A549 (cell line): Measurements from ENCODE around the gene CBX3. TPM values are rescaled to one million over a fixed set of nuclear protein-coding genes. Genes with fewer than 3 reads are reported as not detected.

ENCODE experiments used
- ATAC-seq, 2 experiments: fragments of 200-7000 bp in 1 of 2; fragments of >200 bp in 1 of 2; cut with Nextera tagmentation in 1 of 2; cut with Tn5 transposase in 1 of 2; 3 replicates each; pipeline versions ENCODE4 v1.8.0 to v1.9.1; 2018 to 2020; ENCODE audit warnings: mild to moderate bottlenecking in 1 of 2, moderate library complexity in 1 of 2
- CTCF ChIA-PET: fragments of 300-600 bp; sonication (Branson Sonifier 250); formaldehyde crosslinking; extraction: SDS; loops from one replicate; lab custom pipeline; 2021; ENCODE audit warnings: antibody characterized with exemption, inconsistent platforms; lab: Yijun Ruan, JAX
- POLR2A ChIA-PET: fragments of 350-600 bp; formaldehyde crosslinking; extraction: SDS; loops from one replicate; lab custom pipeline; 2021; ENCODE audit warnings: antibody characterized with exemption, inconsistent platforms; lab: Yijun Ruan, JAX
- DNase-seq, 2 experiments: peaks; one replicate each; pipeline versions ENCODE4 v3.0.0 to v3.0.0-alpha.2; 2011 to 2016; ENCODE audit warnings: low read depth in 1 of 2, low spot score in 1 of 2
- FAIRE-seq: peaks from 2 replicates; lab custom pipeline; 2011; peaks lifted over from hg19 to GRCh38; lab: Jason Lieb, UNC
- H3K27ac ChIP-seq, 2 experiments: fragments of >200 bp; sonication (Bioruptor Twin); formaldehyde crosslinking; 3 replicates each; pipeline ENCODE4 v1.5.1; 2016 to 2017
- H3K4me1 ChIP-seq: fragments of >200 bp; sonication (Bioruptor Twin); formaldehyde crosslinking; 3 replicates; pipeline ENCODE4 v1.6.1; 2016
- H3K4me2 ChIP-seq: fragments of >200 bp; sonication (Bioruptor Twin); formaldehyde crosslinking; 3 replicates; pipeline ENCODE4 v1.6.1; 2016
- H3K4me3 ChIP-seq: fragments of >200 bp; sonication (Bioruptor Twin); formaldehyde crosslinking; 3 replicates; pipeline ENCODE4 v1.5.1; 2016
- H3K9me3 ChIP-seq: fragments of >200 bp; sonication (Bioruptor Twin); formaldehyde crosslinking; 3 replicates; pipeline ENCODE4 v1.6.1; 2016
- BHLHE40 ChIP-seq: IDR thresholded peaks from 2 replicates; pipeline ENCODE4 v1.6.1; 2012; ENCODE audit warnings: low read depth, low read length, inconsistent platforms
- CBX2 ChIP-seq: fragments of 200-600 bp; sonication (generic); IDR thresholded peaks from 2 replicates; pipeline ENCODE4 v1.6.1; 2016; ENCODE audit warnings: low read depth, mild to moderate bottlenecking, borderline replicate concordance
- CBX8 ChIP-seq: fragments of 200-600 bp; sonication (generic); IDR thresholded peaks from 2 replicates; pipeline ENCODE4 v1.6.1; 2016
- CTCF ChIP-seq: fragments of >200 bp; sonication (Bioruptor Twin); formaldehyde crosslinking; IDR thresholded peaks from 3 replicates; pipeline ENCODE4 v1.5.1; 2016
- E2F6 ChIP-seq: IDR thresholded peaks from 2 replicates; pipeline ENCODE4 v1.6.1; 2012; ENCODE audit warnings: low read depth, borderline replicate concordance
- ELK1 ChIP-seq: fragments of 150-350 bp; IDR thresholded peaks from 2 replicates; pipeline ENCODE4 v1.6.1; 2014; ENCODE audit warnings: low read depth, mild to moderate bottlenecking, low read length
- EP300 ChIP-seq, 2 experiments: fragments of >200 bp; sonication (Bioruptor Twin); formaldehyde crosslinking; IDR thresholded peaks; 2 replicates in 1 of 2; 3 replicates in 1 of 2; pipeline ENCODE4 v1.6.1; 2016 to 2017
- FOSB ChIP-seq: fragments of 250-450 bp; sonication (Bioruptor Pico); IDR thresholded peaks from 2 replicates; pipeline ENCODE4 v1.5.0; 2020; ENCODE audit warnings: mild to moderate bottlenecking, moderate library complexity
- FOSL2 ChIP-seq, 2 experiments: fragments of 450-650 bp in 1 of 2; fragments of >200 bp in 1 of 2; sonication (Bioruptor Twin) in 1 of 2; formaldehyde crosslinking; IDR thresholded peaks; 2 replicates each; pipeline versions ENCODE4 v1.5.0 to v1.6.1; 2016 to 2020; ENCODE audit warnings: mild to moderate bottlenecking in 1 of 2, moderate library complexity in 1 of 2
- HMGXB4 ChIP-seq: fragments of 250-450 bp; sonication (Bioruptor Pico); IDR thresholded peaks from 2 replicates; pipeline ENCODE4 v1.5.0; 2021; ENCODE audit warnings: mild to moderate bottlenecking, moderate library complexity, borderline replicate concordance
- HOXA7 ChIP-seq: fragments of 250-450 bp; sonication (Bioruptor Pico); IDR thresholded peaks from 2 replicates; pipeline ENCODE4 v1.5.0; 2020; ENCODE audit warnings: mild to moderate bottlenecking, moderate library complexity
- JUN ChIP-seq, 2 experiments: fragments of >200 bp; sonication (Bioruptor Twin); formaldehyde crosslinking; IDR thresholded peaks; 2 replicates in 1 of 2; 3 replicates in 1 of 2; pipeline ENCODE4 v1.6.1; 2016 to 2017
- KDM1A ChIP-seq: fragments of 200-600 bp; sonication (generic); IDR thresholded peaks from 2 replicates; pipeline ENCODE4 v1.6.1; 2016; ENCODE audit warnings: low read depth, mild to moderate bottlenecking
- POLR2AphosphoS2 ChIP-seq: conservative IDR thresholded peaks from 2 replicates; pipeline ENCODE4 v1.6.1; 2012; ENCODE audit warnings: low read length, improper control_type of control experiment, inconsistent platforms
- RARB ChIP-seq: fragments of 250-450 bp; sonication (Bioruptor Pico); IDR thresholded peaks from 2 replicates; pipeline ENCODE4 v1.8.0; 2021; ENCODE audit warnings: mild to moderate bottlenecking, moderate library complexity
- RCOR1 ChIP-seq: fragments of 150-350 bp; IDR thresholded peaks from 2 replicates; pipeline ENCODE4 v1.6.1; 2014; ENCODE audit warnings: antibody characterized with exemption, low read length, low read depth
- TFCP2L1 ChIP-seq: fragments of 250-450 bp; sonication (Bioruptor Pico); IDR thresholded peaks from 2 replicates; pipeline ENCODE4 v1.5.0; 2021; ENCODE audit warnings: mild to moderate bottlenecking
- TP53 ChIP-seq: fragments of 250-450 bp; sonication (Bioruptor Pico); IDR thresholded peaks from 2 replicates; pipeline ENCODE4 v1.5.0; 2021; ENCODE audit warnings: mild to moderate bottlenecking, moderate library complexity
- ZC3H11A ChIP-seq: fragments of 450-650 bp; IDR thresholded peaks from 2 replicates; pipeline ENCODE4 v1.6.1; 2014; ENCODE audit warnings: antibody characterized with exemption, mild to moderate bottlenecking
- ZNF302 ChIP-seq: fragments of 250-450 bp; sonication (Bioruptor Pico); IDR thresholded peaks from 2 replicates; pipeline ENCODE4 v1.9.0; 2021; ENCODE audit warnings: inconsistent platforms, mild to moderate bottlenecking, moderate library complexity
- WGBS: methylation state at CpG from one replicate; pipeline ENCODE4 v1.1.6; 2017; ENCODE audit errors: missing lambda C conversion rate; 5-methylcytosine and 5-hydroxymethylcytosine counted together
- polyA plus RNA-seq, 4 experiments: library from polyadenylated mRNA; depleted of rRNA in 3 of 4; stranded (reverse); fragments of >200 nt; fragmentation: RNase III in 1 of 4; extraction: RNeasy Plus Mini Kit Qiagen cat#74134 plus additional on column Dnase treatment in 1 of 4; gene quantifications; 2 replicates in 3 of 4; 3 replicates in 1 of 4; pipeline ENCODE4 v1.2.3, GENCODE V29; 2011 to 2017
- TF ChIP-seq, protein P1 (sequence below): IDR thresholded peaks from 2 replicates; pipeline ENCODE4 v1.6.1; 2012
- TF ChIP-seq, protein P2 (sequence below): fragments of 200-600 bp; sonication (generic); IDR thresholded peaks from 2 replicates; pipeline ENCODE4 v1.6.1; 2016; ENCODE audit warnings: antibody characterized with exemption, mild to moderate bottlenecking, moderate library complexity

CBX3 gene
- polyA plus RNA-seq, 2 of the 4 experiments (the other 2 are of a cell fraction): 275 to 288 TPM

- no peak overlapping the region for H3K4me3 ChIP-seq
- TF ChIP-seq CTCF (no peak), TP53 (CRISPR knock-in tag) (peak; percentile 76), EP300 (IDR thresholded peaks at IDR 0.05) (no peak), E2F6 (no peak), BHLHE40 (no peak), KDM1A (no peak), HOXA7 (CRISPR knock-in tag) (peak; percentile 97), ZC3H11A (no peak), RARB (CRISPR knock-in tag) (peak; percentile 90; the same call in 1 of the 2 replicates), HMGXB4 (CRISPR knock-in tag) (peak; percentile 69), JUN (IDR thresholded peaks at IDR 0.05) (0 out of 5 replicates have a peak, but pooled peaks of 1 of the 2 experiments have one; percentile 2), FOSL2 (IDR thresholded peaks at IDR 0.05) (no peak), FOSL2 (CRISPR knock-in tag; IDR thresholded peaks at IDR 0.05) (peak; percentile 49; the same call in 1 of the 2 replicates), POLR2AphosphoS2 (peak; percentile 99), ZNF302 (CRISPR knock-in tag) (no peak), TFCP2L1 (CRISPR knock-in tag) (peak; percentile 99), ELK1 (no peak), CBX2 (no peak), FOSB (CRISPR knock-in tag) (peak; percentile 97), RCOR1 (no peak), CBX8 (no peak)
- TF ChIP-seq, protein P1, sequence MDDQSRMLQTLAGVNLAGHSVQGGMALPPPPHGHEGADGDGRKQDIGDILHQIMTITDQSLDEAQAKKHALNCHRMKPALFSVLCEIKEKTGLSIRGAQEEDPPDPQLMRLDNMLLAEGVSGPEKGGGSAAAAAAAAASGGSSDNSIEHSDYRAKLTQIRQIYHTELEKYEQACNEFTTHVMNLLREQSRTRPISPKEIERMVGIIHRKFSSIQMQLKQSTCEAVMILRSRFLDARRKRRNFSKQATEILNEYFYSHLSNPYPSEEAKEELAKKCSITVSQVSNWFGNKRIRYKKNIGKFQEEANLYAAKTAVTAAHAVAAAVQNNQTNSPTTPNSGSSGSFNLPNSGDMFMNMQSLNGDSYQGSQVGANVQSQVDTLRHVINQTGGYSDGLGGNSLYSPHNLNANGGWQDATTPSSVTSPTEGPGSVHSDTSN: no peak
- TF ChIP-seq, protein P2, sequence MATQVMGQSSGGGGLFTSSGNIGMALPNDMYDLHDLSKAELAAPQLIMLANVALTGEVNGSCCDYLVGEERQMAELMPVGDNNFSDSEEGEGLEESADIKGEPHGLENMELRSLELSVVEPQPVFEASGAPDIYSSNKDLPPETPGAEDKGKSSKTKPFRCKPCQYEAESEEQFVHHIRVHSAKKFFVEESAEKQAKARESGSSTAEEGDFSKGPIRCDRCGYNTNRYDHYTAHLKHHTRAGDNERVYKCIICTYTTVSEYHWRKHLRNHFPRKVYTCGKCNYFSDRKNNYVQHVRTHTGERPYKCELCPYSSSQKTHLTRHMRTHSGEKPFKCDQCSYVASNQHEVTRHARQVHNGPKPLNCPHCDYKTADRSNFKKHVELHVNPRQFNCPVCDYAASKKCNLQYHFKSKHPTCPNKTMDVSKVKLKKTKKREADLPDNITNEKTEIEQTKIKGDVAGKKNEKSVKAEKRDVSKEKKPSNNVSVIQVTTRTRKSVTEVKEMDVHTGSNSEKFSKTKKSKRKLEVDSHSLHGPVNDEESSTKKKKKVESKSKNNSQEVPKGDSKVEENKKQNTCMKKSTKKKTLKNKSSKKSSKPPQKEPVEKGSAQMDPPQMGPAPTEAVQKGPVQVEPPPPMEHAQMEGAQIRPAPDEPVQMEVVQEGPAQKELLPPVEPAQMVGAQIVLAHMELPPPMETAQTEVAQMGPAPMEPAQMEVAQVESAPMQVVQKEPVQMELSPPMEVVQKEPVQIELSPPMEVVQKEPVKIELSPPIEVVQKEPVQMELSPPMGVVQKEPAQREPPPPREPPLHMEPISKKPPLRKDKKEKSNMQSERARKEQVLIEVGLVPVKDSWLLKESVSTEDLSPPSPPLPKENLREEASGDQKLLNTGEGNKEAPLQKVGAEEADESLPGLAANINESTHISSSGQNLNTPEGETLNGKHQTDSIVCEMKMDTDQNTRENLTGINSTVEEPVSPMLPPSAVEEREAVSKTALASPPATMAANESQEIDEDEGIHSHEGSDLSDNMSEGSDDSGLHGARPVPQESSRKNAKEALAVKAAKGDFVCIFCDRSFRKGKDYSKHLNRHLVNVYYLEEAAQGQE: peak; percentile 11
- no peak for DNase-seq
- peak overlapping the region in 1 of 2 experiments; percentile 57; a peak in 2 of 6 replicates for H3K27ac ChIP-seq
- ChIA-PET POLR2A (interaction anchor here (1.4 to 3.8 kb wide), 8 partner anchors 8 to 97 kb away, joined by 3 to 42 read pairs (median 10); partner anchors contain the start of genes CBX3, HNRNPA2B1 and NFE2L3), CTCF (interaction anchor here (0.9 to 3.2 kb wide), 7 partner anchors 9 to 177 kb away, joined by 3 to 31 read pairs (median 5); partner anchors contain the start of gene NFE2L3)
- 90% methylated on average over 9 of the region's 9 CpGs for WGBS
- peaks cover 95% of the 10 kb centered on the region for H3K4me1 ChIP-seq
- 0 out of 3 replicates have a peak overlapping the region, but pooled peaks have one; percentile 7 for H3K4me2 ChIP-seq
- FAIRE-seq: no peak
- ATAC-seq: peak in 1 of 2 experiments; percentile 2; a peak in 3 of 6 replicates
- no peaks in the 10 kb centered on the region for H3K9me3 ChIP-seq
Measured at GRCh38 chr7:26188206-26188956, 13.2 kb upstream of the CBX3 start.
